Right atrium auricular region (tissue), 2 donors: Measurements from ENCODE around the gene STH. TPM values are rescaled to one million over a fixed set of nuclear protein-coding genes. Genes with fewer than 3 reads are reported as not detected.

Experiments
- DNase-seq: peaks from one replicate; pipeline ENCODE4 v3.0.0-alpha.2; 2019; ENCODE audit warnings: low spot score
- H3K27ac ChIP-seq, 2 donors: fragments of 200-600 bp; sonication (generic); 1 replicate in 1 of 2; 2 replicates in 1 of 2; pipeline ENCODE4 v1.5.1; 2016 to 2019
- H3K27me3 ChIP-seq, 2 donors: fragments of 200-600 bp; sonication (generic); one replicate each; pipeline versions ENCODE4 v1.5.1 to v1.6.0; 2017 to 2019
- H3K36me3 ChIP-seq: fragments of 200-600 bp; sonication (generic); one replicate; pipeline ENCODE4 v1.5.1; 2016
- H3K4me1 ChIP-seq, 2 donors: fragments of 200-600 bp; sonication (generic); one replicate each; pipeline versions ENCODE4 v1.5.1 to v1.6.0; 2017 to 2019
- H3K4me3 ChIP-seq, 2 donors: fragments of 200-600 bp; sonication (generic); 1 replicate in 1 of 2; 2 replicates in 1 of 2; pipeline ENCODE4 v1.5.1; 2017 to 2019; ENCODE audit warnings: mild to moderate bottlenecking in 1 of 2, moderate library complexity in 1 of 2
- H3K9me3 ChIP-seq, 2 donors: fragments of 200-600 bp; sonication (generic); one replicate each; pipeline ENCODE4 v1.5.1; 2019
- total RNA-seq, 2 donors: library from RNA; depleted of rRNA; stranded (reverse); fragments of >200 nt; gene quantifications; one replicate each; pipeline ENCODE4 v1.1.0, GENCODE V29; 2016
- TF ChIP-seq, protein P1 (sequence below), 2 donors: fragments of 200-600 bp; sonication (generic); IDR thresholded peaks; one replicate each; pipeline ENCODE4 v1.5.1; 2019; ENCODE audit warnings: antibody characterized with exemption in 2 of 2

Gene STH
- total RNA-seq, 2 donors from 2014 or later = not detected

- H3K4me1 ChIP-seq = peaks cover 0 to 18% of the 10 kb centered on the region in 2 donors
- TF ChIP-seq, protein P1, sequence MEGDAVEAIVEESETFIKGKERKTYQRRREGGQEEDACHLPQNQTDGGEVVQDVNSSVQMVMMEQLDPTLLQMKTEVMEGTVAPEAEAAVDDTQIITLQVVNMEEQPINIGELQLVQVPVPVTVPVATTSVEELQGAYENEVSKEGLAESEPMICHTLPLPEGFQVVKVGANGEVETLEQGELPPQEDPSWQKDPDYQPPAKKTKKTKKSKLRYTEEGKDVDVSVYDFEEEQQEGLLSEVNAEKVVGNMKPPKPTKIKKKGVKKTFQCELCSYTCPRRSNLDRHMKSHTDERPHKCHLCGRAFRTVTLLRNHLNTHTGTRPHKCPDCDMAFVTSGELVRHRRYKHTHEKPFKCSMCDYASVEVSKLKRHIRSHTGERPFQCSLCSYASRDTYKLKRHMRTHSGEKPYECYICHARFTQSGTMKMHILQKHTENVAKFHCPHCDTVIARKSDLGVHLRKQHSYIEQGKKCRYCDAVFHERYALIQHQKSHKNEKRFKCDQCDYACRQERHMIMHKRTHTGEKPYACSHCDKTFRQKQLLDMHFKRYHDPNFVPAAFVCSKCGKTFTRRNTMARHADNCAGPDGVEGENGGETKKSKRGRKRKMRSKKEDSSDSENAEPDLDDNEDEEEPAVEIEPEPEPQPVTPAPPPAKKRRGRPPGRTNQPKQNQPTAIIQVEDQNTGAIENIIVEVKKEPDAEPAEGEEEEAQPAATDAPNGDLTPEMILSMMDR (IDR thresholded peaks at IDR 0.05) = no peak
- DNase-seq = no peak
- no peaks in the 10 kb centered on the region for H3K9me3 ChIP-seq
- peaks cover 5% of the 10 kb centered on the region for H3K36me3 ChIP-seq
- H3K4me3 ChIP-seq = no peak overlapping the region
- no peak overlapping the region for H3K27ac ChIP-seq
- no peaks in the 10 kb centered on the region for H3K27me3 ChIP-seq
Measured at GRCh38 chr17:46024590-46024989, 25.5 kb downstream of the STH start.

- H3K9me3 ChIP-seq = no peaks in the 10 kb centered on the region
- no peak overlapping the region for H3K27ac ChIP-seq
- DNase-seq = no peak
- peaks cover 5% of the 10 kb centered on the region for H3K36me3 ChIP-seq
- no peaks in the 10 kb centered on the region for H3K27me3 ChIP-seq
- peaks cover 0 to 18% of the 10 kb centered on the region in 2 donors for H3K4me1 ChIP-seq
- H3K4me3 ChIP-seq = no peak overlapping the region
- TF ChIP-seq, protein P1 (IDR thresholded peaks at IDR 0.05) = no peak
Measured at GRCh38 chr17:46025060-46025459, 26.0 kb downstream of the STH start.

GRCh38 chr17:46025510-46026165, 26.6 kb downstream of the STH start:
- H3K4me1 ChIP-seq = peaks cover 0 to 18% of the 10 kb centered on the region in 2 donors
- H3K4me3 ChIP-seq = no peak overlapping the region
- TF ChIP-seq, protein P1 (IDR thresholded peaks at IDR 0.05) = no peak
- DNase-seq = no peak
- no peaks in the 10 kb centered on the region for H3K27me3 ChIP-seq
- peaks cover 8% of the 10 kb centered on the region for H3K36me3 ChIP-seq
- H3K9me3 ChIP-seq = no peaks in the 10 kb centered on the region
- H3K27ac ChIP-seq = no peak overlapping the region

DNA sequence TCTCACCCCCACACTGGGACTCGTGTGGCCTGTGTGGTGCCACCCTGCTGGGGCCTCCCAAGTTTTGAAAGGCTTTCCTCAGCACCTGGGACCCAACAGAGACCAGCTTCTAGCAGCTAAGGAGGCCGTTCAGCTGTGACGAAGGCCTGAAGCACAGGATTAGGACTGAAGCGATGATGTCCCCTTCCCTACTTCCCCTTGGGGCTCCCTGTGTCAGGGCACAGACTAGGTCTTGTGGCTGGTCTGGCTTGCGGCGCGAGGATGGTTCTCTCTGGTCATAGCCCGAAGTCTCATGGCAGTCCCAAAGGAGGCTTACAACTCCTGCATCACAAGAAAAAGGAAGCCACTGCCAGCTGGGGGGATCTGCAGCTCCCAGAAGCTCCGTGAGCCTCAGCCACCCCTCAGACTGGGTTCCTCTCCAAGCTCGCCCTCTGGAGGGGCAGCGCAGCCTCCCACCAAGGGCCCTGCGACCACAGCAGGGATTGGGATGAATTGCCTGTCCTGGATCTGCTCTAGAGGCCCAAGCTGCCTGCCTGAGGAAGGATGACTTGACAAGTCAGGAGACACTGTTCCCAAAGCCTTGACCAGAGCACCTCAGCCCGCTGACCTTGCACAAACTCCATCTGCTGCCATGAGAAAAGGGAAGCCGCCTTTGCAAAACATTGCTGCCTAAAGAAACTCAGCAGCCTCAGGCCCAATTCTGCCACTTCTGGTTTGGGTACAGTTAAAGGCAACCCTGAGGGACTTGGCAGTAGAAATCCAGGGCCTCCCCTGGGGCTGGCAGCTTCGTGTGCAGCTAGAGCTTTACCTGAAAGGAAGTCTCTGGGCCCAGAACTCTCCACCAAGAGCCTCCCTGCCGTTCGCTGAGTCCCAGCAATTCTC, 27.4 kb downstream of the STH start:
- Histone ChIP-seq H3K36me3 (peaks cover 16% of the 10 kb centered on the region), H3K9me3 (no peaks in the 10 kb centered on the region), H3K4me3 (no peak overlapping the region), H3K27ac (peak overlapping the region; percentile 51 to 71), H3K27me3 (no peaks in the 10 kb centered on the region), H3K4me1 (peaks cover 0 to 18% of the 10 kb centered on the region in 2 donors)
- no peak for DNase-seq
- TF ChIP-seq, protein P1 (IDR thresholded peaks at IDR 0.05) = no peak

DNA sequence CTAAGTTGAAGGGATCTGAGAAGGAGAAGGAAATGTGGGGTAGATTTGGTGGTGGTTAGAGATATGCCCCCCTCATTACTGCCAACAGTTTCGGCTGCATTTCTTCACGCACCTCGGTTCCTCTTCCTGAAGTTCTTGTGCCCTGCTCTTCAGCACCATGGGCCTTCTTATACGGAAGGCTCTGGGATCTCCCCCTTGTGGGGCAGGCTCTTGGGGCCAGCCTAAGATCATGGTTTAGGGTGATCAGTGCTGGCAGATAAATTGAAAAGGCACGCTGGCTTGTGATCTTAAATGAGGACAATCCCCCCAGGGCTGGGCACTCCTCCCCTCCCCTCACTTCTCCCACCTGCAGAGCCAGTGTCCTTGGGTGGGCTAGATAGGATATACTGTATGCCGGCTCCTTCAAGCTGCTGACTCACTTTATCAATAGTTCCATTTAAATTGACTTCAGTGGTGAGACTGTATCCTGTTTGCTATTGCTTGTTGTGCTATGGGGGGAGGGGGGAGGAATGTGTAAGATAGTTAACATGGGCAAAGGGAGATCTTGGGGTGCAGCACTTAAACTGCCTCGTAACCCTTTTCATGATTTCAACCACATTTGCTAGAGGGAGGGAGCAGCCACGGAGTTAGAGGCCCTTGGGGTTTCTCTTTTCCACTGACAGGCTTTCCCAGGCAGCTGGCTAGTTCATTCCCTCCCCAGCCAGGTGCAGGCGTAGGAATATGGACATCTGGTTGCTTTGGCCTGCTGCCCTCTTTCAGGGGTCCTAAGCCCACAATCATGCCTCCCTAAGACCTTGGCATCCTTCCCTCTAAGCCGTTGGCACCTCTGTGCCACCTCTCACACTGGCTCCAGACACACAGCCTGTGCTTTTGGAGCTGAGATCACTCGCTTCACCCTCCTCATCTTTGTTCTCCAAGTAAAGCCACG, 28.3 kb downstream of the STH start:
- Histone ChIP-seq H3K27ac (peak overlapping the region; percentile 51 to 71), H3K4me1 (peaks cover 0 to 18% of the 10 kb centered on the region in 2 donors), H3K36me3 (peaks cover 25% of the 10 kb centered on the region), H3K9me3 (no peaks in the 10 kb centered on the region), H3K4me3 (no peak overlapping the region), H3K27me3 (no peaks in the 10 kb centered on the region)
- TF ChIP-seq, protein P1 (IDR thresholded peaks at IDR 0.05) = no peak
- DNase-seq = no peak
